ENCODE measurements around the gene SH2D2A. TPM values are rescaled to one million over a fixed set of nuclear protein-coding genes. Genes with fewer than 3 reads are reported as not detected.

Gene SH2D2A
- total and polyA plus RNA-seq, 9 of the 15 experiments (the other 6 are each of a cell fraction or from before 2014, with no cell fraction given) = 0.89 to 33.6 (median 6.9) TPM

DNA sequence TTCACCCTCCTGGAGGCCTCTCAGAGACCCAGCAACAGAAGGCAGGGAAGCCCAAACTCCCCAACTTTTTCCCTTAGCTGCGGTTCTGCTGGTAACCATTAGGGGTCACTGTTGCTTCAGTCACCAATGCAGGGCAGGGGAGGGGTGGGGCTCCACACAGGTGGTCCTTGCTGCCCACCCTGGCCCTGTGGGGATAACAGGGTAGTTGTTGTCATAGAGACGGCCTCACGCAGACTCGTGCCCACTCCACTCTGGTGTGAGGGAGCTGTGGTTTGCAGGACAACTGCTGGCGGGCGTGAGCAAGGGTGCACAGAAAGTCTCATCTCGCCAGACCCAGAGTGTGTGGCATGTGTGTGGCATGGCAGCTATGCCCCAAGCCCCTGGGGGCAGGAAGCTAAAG, 22.3 kb upstream of the SH2D2A start:
- no peaks in the 10 kb centered on the region for H3K9me1 ChIP-seq (ENCODE audit: control insufficient read depth, insufficient read depth, low read length)
- no TSS peak for BruUV-seq (replicated peaks)
- peak; percentile 87 for ATAC-seq
- no peaks in the 10 kb centered on the region for H3K9me3 ChIP-seq (replicated peaks; ENCODE audit: control insufficient read depth, insufficient read depth, low read depth, low read length)
- intact Hi-C loops (cut with micrococcal nuclease) (loop anchor here (1.0 kb wide), 2 partner anchors 21 to 51 kb away; partner anchors contain the start of gene NTRK1), in situ Hi-C loops (cut with MboI) (no loop called here)
- H3K9ac ChIP-seq (ENCODE audit: insufficient read depth in 1 of 2, low read depth in 2 of 2, low read length in 2 of 2) = 0 out of 4 replicates have a peak overlapping the region, but pooled peaks of 1 of the 2 experiments have one; percentile 53
- peak; percentile 91 for FAIRE-seq
- H3K27ac ChIP-seq (ENCODE audit: extremely low read depth, low read depth, low read length) = no peak overlapping the region
- DNase-seq (ENCODE audit: extremely low read depth in 1 of 4, low spot score in 3 of 4) = peak; percentile 61 to 77 (median 75)
- ChIA-PET CTCF (ENCODE audit: low intra/inter-chr PET ratio) (interaction anchor here (0.6 to 2.0 kb wide), 7 partner anchors 21 to 317 kb away, joined by 3 to 24 read pairs (median 5); partner anchors contain the start of genes LRRC71 and NTRK1), POLR2A (interaction anchor here (0.5 to 1.0 kb wide), 5 partner anchors 16 to 738 kb away, joined by 3 to 4 read pairs (median 3); no protein-coding TSS in a partner anchor)
- no peak overlapping the region for H2AFZ ChIP-seq (ENCODE audit: low read depth, low read length)
- H3K4me3 ChIP-seq = no peak overlapping the region
- H4K20me1 ChIP-seq (replicated peaks; ENCODE audit: control insufficient read depth, insufficient read depth, low read length) = no peaks in the 10 kb centered on the region
- H3K27me3 ChIP-seq (ENCODE audit: control insufficient read depth in 2 of 2, insufficient read depth in 2 of 2, low read length in 2 of 2) = peaks cover 5 to 7% of the 10 kb centered on the region in 2 experiments; a peak in 4 of 5 replicates
- H3K36me3 ChIP-seq (ENCODE audit: control insufficient read depth, insufficient read depth, low read length) = no peaks in the 10 kb centered on the region
- H3K4me1 ChIP-seq (replicated peaks in 1 of 2; ENCODE audit: control insufficient read depth in 2 of 2, insufficient read depth in 2 of 2, low read length in 2 of 2) = peaks cover 6 to 8% of the 10 kb centered on the region in 2 experiments; a peak in 4 of 5 replicates
- H3K4me2 ChIP-seq (ENCODE audit: insufficient read depth, low read length) = no peak overlapping the region
- H3K79me2 ChIP-seq (ENCODE audit: control insufficient read depth, insufficient read depth, low read length) = no peaks in the 10 kb centered on the region
- 17% methylated on average over 7 of the region's 7 CpGs for WGBS (ENCODE audit: insufficient coverage, low coverage, missing lambda C conversion rate)
- no peak for TF ChIP-seq NCOA1 (IDR thresholded peaks at IDR 0.05; ENCODE audit: low read depth)
- no peak for TF ChIP-seq RREB1 (CRISPR knock-in tag; IDR thresholded peaks at IDR 0.05)
- TF ChIP-seq, protein P1, sequence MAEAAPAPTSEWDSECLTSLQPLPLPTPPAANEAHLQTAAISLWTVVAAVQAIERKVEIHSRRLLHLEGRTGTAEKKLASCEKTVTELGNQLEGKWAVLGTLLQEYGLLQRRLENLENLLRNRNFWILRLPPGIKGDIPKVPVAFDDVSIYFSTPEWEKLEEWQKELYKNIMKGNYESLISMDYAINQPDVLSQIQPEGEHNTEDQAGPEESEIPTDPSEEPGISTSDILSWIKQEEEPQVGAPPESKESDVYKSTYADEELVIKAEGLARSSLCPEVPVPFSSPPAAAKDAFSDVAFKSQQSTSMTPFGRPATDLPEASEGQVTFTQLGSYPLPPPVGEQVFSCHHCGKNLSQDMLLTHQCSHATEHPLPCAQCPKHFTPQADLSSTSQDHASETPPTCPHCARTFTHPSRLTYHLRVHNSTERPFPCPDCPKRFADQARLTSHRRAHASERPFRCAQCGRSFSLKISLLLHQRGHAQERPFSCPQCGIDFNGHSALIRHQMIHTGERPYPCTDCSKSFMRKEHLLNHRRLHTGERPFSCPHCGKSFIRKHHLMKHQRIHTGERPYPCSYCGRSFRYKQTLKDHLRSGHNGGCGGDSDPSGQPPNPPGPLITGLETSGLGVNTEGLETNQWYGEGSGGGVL (CRISPR knock-in tag; IDR thresholded peaks at IDR 0.05) = no peak
- no peak for TF ChIP-seq ZFX (CRISPR knock-in tag; IDR thresholded peaks at IDR 0.05)
- no peak for TF ChIP-seq RBM39 (optimal IDR thresholded peaks at IDR 0.05; ENCODE audit: low read depth, low read length)
- TF ChIP-seq SOX6 (IDR thresholded peaks at IDR 0.05) = no peak
- TF ChIP-seq ETS1 (conservative IDR thresholded peaks at IDR 0.05; ENCODE audit: control insufficient read depth, low read depth, low read length) = no peak
- TF ChIP-seq HNRNPH1 (optimal IDR thresholded peaks at IDR 0.05; ENCODE audit: low read depth, low read length) = no peak
- TF ChIP-seq CBX8 (IDR thresholded peaks at IDR 0.05; ENCODE audit: borderline replicate concordance, extremely low read depth, low read depth, low read length, poor library complexity, severe bottlenecking) = no peak
- TF ChIP-seq ZNF699 (CRISPR knock-in tag; IDR thresholded peaks at IDR 0.05; ENCODE audit: insufficient replicate concordance) = no peak
- no peak for TF ChIP-seq SMAD4 (CRISPR knock-in tag; conservative IDR thresholded peaks at IDR 0.05)
- no peak for TF ChIP-seq EWSR1 (IDR thresholded peaks at IDR 0.05; ENCODE audit: borderline replicate concordance, low read depth, partially characterized antibody)
- TF ChIP-seq GATA2 (CRISPR knock-in tag; IDR thresholded peaks at IDR 0.05) = no peak

Data from K562 (cell line).